SU-DHL-6 (cell line): Measurements from ENCODE around the gene STARD9.

ENCODE experiments used
- H2AFZ ChIP-seq: fragments of 200-600 bp; sonication (generic); 2 replicates; pipeline ENCODE4 v1.6.1; 2014; ENCODE audit warnings: low read depth, mild to moderate bottlenecking, moderate library complexity, mixed read lengths, antibody characterized with exemption, low read length; ENCODE audit not compliant: severe bottlenecking
- H3F3A ChIP-seq: fragments of 200-600 bp; shearing (Covaris generic); 2 replicates; pipeline ENCODE4 v1.6.0; 2016; ENCODE audit warnings: antibody characterized with exemption, mild to moderate bottlenecking; ENCODE audit not compliant: insufficient read depth
- H3K27ac ChIP-seq: fragments of 200-600 bp; sonication (generic); 2 replicates; pipeline ENCODE4 v1.5.1; 2016; ENCODE audit warnings: low read depth, mild to moderate bottlenecking, low read length, moderate library complexity, mixed read lengths
- H3K27me3 ChIP-seq: fragments of 200-600 bp; sonication (generic), shearing (Covaris generic); 2 replicates; pipeline ENCODE4 v1.6.0; 2014; ENCODE audit warnings: mild to moderate bottlenecking, low read length
- H3K36me3 ChIP-seq: fragments of 200-600 bp; sonication (generic); 2 replicates; pipeline ENCODE4 v1.6.1; 2014; ENCODE audit warnings: mild to moderate bottlenecking, low read length, mixed read lengths
- H3K4me2 ChIP-seq: fragments of 300-600, 200-600 bp; shearing (Covaris generic), sonication (generic); 2 replicates; pipeline ENCODE4 v1.6.0; 2014; ENCODE audit warnings: low read length, low read depth, mild to moderate bottlenecking; ENCODE audit not compliant: poor library complexity, severe bottlenecking
- H3K4me3 ChIP-seq: fragments of 200-600 bp; sonication (generic); 2 replicates; pipeline ENCODE4 v1.5.1; 2014; ENCODE audit warnings: antibody characterized with exemption, low read length, mild to moderate bottlenecking, mixed read lengths; ENCODE audit not compliant: insufficient read depth, poor library complexity, severe bottlenecking
- H3K79me2 ChIP-seq: fragments of 200-600 bp; sonication (generic); 2 replicates; pipeline ENCODE4 v1.6.1; 2014; ENCODE audit warnings: mild to moderate bottlenecking, low read length, moderate library complexity; ENCODE audit not compliant: insufficient read depth
- H3K9ac ChIP-seq: fragments of 200-600 bp; sonication (generic); 2 replicates; pipeline ENCODE4 v1.7.0; 2014; ENCODE audit warnings: mild to moderate bottlenecking, low read length
- H3K9me2 ChIP-seq: fragments of 200-600 bp; sonication (generic); replicated peaks from 2 replicates; pipeline ENCODE4 v1.6.1; 2014; ENCODE audit warnings: low read length; ENCODE audit not compliant: insufficient read depth
- H3K9me3 ChIP-seq: fragments of 200-600 bp; sonication (generic); 2 replicates; pipeline ENCODE4 v1.6.1; 2014; ENCODE audit warnings: low read length, mixed read lengths; ENCODE audit not compliant: insufficient read depth
- H4K20me1 ChIP-seq: fragments of 200-600 bp; sonication (generic); 2 replicates; pipeline ENCODE4 v1.6.1; 2014; ENCODE audit warnings: low read depth, mild to moderate bottlenecking, antibody characterized with exemption, low read length, moderate library complexity, mixed read lengths
- CTCF ChIP-seq: fragments of 200-600 bp; sonication (generic); IDR thresholded peaks from one replicate; pipeline ENCODE4 v1.5.1; 2017; ENCODE audit warnings: antibody characterized with exemption, mild to moderate bottlenecking, low read length, moderate library complexity; ENCODE audit not compliant: insufficient read depth, poor library complexity, severe bottlenecking
- EZH2phosphoT487 ChIP-seq: fragments of 200-600 bp; sonication (generic), shearing (Covaris generic); conservative IDR thresholded peaks from 2 replicates; pipeline ENCODE4 v1.6.1; 2018; ENCODE audit warnings: mild to moderate bottlenecking, antibody characterized with exemption, low read length, moderate library complexity, mixed read lengths

The STARD9 gene

DNA sequence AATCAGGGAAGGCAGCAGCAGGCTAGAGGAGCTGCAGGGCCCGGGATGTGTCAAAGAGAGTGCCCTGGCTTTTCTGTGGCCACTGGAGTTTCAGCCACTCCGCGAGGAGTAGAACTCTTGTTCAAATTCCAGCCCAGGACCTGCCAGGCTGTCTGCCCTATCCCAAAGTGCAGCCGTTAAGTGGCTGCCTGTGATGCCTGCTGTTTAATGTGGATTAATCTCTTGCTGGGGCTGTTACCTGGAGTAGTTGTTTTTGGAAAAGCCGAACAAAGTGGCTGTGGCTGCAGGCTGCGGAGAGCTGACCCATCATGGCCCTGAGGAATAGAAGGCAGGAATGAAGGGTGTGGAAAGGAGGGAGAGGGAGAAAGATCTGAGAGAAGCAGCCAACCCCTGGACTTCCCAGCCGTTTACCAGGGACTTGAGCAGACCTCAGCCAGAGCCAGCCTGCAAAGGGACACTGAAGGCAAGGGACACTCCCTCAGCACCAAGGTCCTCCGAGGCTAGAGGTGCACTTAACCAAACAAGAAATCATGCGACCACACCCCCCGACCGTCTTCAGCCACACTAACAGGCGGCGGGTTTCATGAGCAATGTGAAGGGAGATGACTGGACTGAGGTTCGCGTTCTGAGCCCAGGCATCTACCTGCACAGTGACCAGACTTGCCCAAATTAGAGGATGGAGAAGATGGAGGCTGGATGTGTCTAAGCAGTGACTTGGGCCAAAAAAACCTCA lies 156.9 kb downstream of the STARD9 start:
- Histone ChIP-seq H3K9ac (no peak overlapping the region), H3K27me3 (no peaks in the 10 kb centered on the region), H2AFZ (no peak overlapping the region), H3K9me3 (no peaks in the 10 kb centered on the region), H3K4me3 (no peak overlapping the region), H3K4me2 (no peak overlapping the region), H4K20me1 (no peaks in the 10 kb centered on the region), H3K36me3 (no peaks in the 10 kb centered on the region; the same call in 1 of the 2 replicates), H3K9me2 (no peaks in the 10 kb centered on the region), H3F3A (no peaks in the 10 kb centered on the region), H3K79me2 (no peaks in the 10 kb centered on the region; the same call in 1 of the 2 replicates), H3K27ac (no peak overlapping the region)
- TF ChIP-seq CTCF (no peak), EZH2phosphoT487 (no peak)

GRCh38 chr15:42733027-42733426 lies 157.6 kb downstream of the STARD9 start:
- Histone ChIP-seq H3K9ac (no peak overlapping the region), H3K9me2 (no peaks in the 10 kb centered on the region), H3K4me2 (no peak overlapping the region), H3K36me3 (no peaks in the 10 kb centered on the region; the same call in 1 of the 2 replicates), H3K9me3 (no peaks in the 10 kb centered on the region), H3K27ac (no peak overlapping the region), H3F3A (no peaks in the 10 kb centered on the region), H3K27me3 (no peaks in the 10 kb centered on the region), H3K79me2 (no peaks in the 10 kb centered on the region; the same call in 1 of the 2 replicates), H3K4me3 (no peak overlapping the region), H4K20me1 (no peaks in the 10 kb centered on the region), H2AFZ (no peak overlapping the region)
- TF ChIP-seq EZH2phosphoT487: no peak
- no peak for TF ChIP-seq CTCF

DNA sequence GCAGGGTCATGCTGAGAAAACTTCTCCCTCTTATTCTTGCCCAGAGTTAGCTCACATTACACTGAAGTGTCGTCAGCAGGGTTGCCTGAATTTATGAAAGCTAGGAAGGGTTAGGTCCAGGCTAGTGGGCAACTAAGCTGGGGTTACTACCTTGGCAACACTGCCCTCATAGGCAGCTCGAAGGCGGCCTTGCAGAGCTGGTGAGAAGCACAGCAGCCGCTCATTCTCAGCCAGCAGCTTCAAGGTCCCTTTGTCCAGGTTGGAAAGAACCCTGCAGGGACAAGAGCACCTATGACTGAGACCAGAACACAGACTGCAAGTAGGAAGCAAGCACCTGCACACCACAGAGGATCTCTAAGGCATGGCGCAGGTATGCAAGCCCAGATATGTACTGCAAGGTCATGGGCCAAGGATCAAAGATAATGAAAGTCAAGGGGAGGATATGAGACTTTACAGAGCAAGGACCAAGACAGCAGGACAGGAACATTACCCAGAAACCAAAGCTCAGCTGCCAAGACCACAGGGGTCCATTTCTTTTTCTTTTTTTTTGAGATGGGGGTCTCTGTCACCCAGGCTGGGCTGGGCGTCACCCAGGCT lies 158.8 kb downstream of the STARD9 start:
- H3K36me3 ChIP-seq: no peaks in the 10 kb centered on the region; the same call in 1 of the 2 replicates
- no peak overlapping the region for H2AFZ ChIP-seq
- H3K4me2 ChIP-seq: no peak overlapping the region

More for the DNA sequence above, 158.8 kb downstream of the STARD9 start:
- no peak overlapping the region for H3K9ac ChIP-seq
- no peaks in the 10 kb centered on the region for H3K9me3 ChIP-seq
- H3K4me3 ChIP-seq: no peak overlapping the region
- no peaks in the 10 kb centered on the region for H3K9me2 ChIP-seq
- no peak for TF ChIP-seq CTCF
- no peak for TF ChIP-seq EZH2phosphoT487
- H3K79me2 ChIP-seq: no peaks in the 10 kb centered on the region; the same call in 1 of the 2 replicates
- H3F3A ChIP-seq: peaks cover 3% of the 10 kb centered on the region
- no peaks in the 10 kb centered on the region for H4K20me1 ChIP-seq
- H3K27ac ChIP-seq: no peak overlapping the region
- H3K27me3 ChIP-seq: no peaks in the 10 kb centered on the region
